GM23248 (cell line): Measurements from ENCODE around the gene CCDC188. TPM values are rescaled to one million over a fixed set of nuclear protein-coding genes. Genes with fewer than 3 reads are reported as not detected.

Experiments used
- DNase-seq: peaks from one replicate; pipeline ENCODE4 v3.0.0-alpha.2; 2015
- H2AFZ ChIP-seq: fragments of 200-600 bp; sonication (generic); 2 replicates; pipeline ENCODE4 v1.6.1; 2016; ENCODE audit warnings: antibody characterized with exemption
- H3F3A ChIP-seq: fragments of 200-600 bp; sonication (generic); 2 replicates; pipeline ENCODE4 v1.6.1; 2016; ENCODE audit warnings: mild to moderate bottlenecking, antibody characterized with exemption, mixed run types; ENCODE audit not compliant: insufficient read depth
- H3K27ac ChIP-seq: fragments of 200-600 bp; sonication (generic); 2 replicates; pipeline ENCODE4 v1.5.1; 2016; ENCODE audit warnings: mild to moderate bottlenecking
- H3K27me3 ChIP-seq: fragments of 200-600 bp; sonication (generic); replicated peaks from 2 replicates; pipeline ENCODE4 v1.6.1; 2016; ENCODE audit warnings: mild to moderate bottlenecking; ENCODE audit not compliant: insufficient read depth
- H3K36me3 ChIP-seq: fragments of 200-600 bp; sonication (generic); 2 replicates; pipeline ENCODE4 v1.6.1; 2016; ENCODE audit warnings: low read depth, mild to moderate bottlenecking
- H3K4me1 ChIP-seq: fragments of 200-600 bp; sonication (generic); 2 replicates; pipeline ENCODE4 v1.6.1; 2016; ENCODE audit warnings: mild to moderate bottlenecking; ENCODE audit not compliant: insufficient read depth
- H3K4me2 ChIP-seq: fragments of 200-600 bp; sonication (generic); one replicate; pipeline ENCODE4 v1.6.1; 2016; ENCODE audit warnings: mild to moderate bottlenecking; ENCODE audit not compliant: unreplicated experiment
- H3K4me3 ChIP-seq: fragments of 200-600 bp; sonication (generic); 2 replicates; pipeline ENCODE4 v1.5.1; 2016; ENCODE audit warnings: mild to moderate bottlenecking
- H3K79me2 ChIP-seq: fragments of 200-600 bp; sonication (generic); 2 replicates; pipeline ENCODE4 v1.6.1; 2016; ENCODE audit warnings: mild to moderate bottlenecking; ENCODE audit not compliant: insufficient read depth
- H3K9ac ChIP-seq: fragments of 200-600 bp; sonication (generic); 2 replicates; pipeline ENCODE4 v1.6.1; 2016; ENCODE audit warnings: mild to moderate bottlenecking
- H3K9me2 ChIP-seq: fragments of 200-600 bp; sonication (generic); 2 replicates; pipeline ENCODE4 v1.6.1; 2016; ENCODE audit warnings: mixed run types, mild to moderate bottlenecking, moderate library complexity; ENCODE audit not compliant: insufficient read depth
- H3K9me3 ChIP-seq: fragments of 200-600 bp; sonication (generic); one replicate; pipeline ENCODE4 v1.6.1; 2017; ENCODE audit warnings: low read depth
- H4K20me1 ChIP-seq: fragments of 200-600 bp; sonication (generic); 2 replicates; pipeline ENCODE4 v1.6.0; 2016; ENCODE audit not compliant: insufficient read depth
- EZH2 ChIP-seq: fragments of 200-600 bp; sonication (generic); IDR thresholded peaks from 2 replicates; pipeline ENCODE4 v1.6.1; 2018; ENCODE audit warnings: antibody characterized with exemption, mild to moderate bottlenecking; ENCODE audit not compliant: insufficient read depth, poor library complexity, severe bottlenecking
- EZH2phosphoT487 ChIP-seq: fragments of 200-600 bp; sonication (generic); IDR thresholded peaks from 2 replicates; pipeline ENCODE4 v1.6.1; 2018; ENCODE audit warnings: antibody characterized with exemption, moderate library complexity, mild to moderate bottlenecking, low read depth; ENCODE audit not compliant: insufficient read depth
- WGBS, 2 experiments: methylation state at CpG; one replicate each; pipeline ENCODE4 v1.1.6; 2015 to 2017; ENCODE audit warnings: low lambda C conversion rate in 2 of 2, low coverage in 1 of 2; ENCODE audit errors: missing lambda C conversion rate in 2 of 2; 5-methylcytosine and 5-hydroxymethylcytosine counted together
- in situ Hi-C: fragments of 300-500 bp; cut with MboI; formaldehyde crosslinking; loops from 2 replicates; pipeline ENCODE4 v1.15.0; 2020
- polyA plus RNA-seq: library from polyadenylated mRNA; unstranded; fragments of >200 nt; fragmentation: Nextera tagmentation; extraction: Ambion mirVana; gene quantifications from 2 replicates; pipeline ENCODE4 v1.2.1, GENCODE V29; 2016
- total RNA-seq: library from RNA; depleted of rRNA; stranded (reverse); fragments of >200 nt; shearing (Covaris generic); gene quantifications from 2 replicates; pipeline ENCODE4 v1.2.3, GENCODE V29; 2014

The CCDC188 gene
- total and polyA plus RNA-seq, 2 experiments from 2014 or later: 1.2 to 1.8 TPM

- Histone ChIP-seq H3K27me3 (no peaks in the 10 kb centered on the region; the same call in 1 of the 2 replicates), H3K9me3 (no peaks in the 10 kb centered on the region), H2AFZ (no peak overlapping the region), H3K9me2 (no peaks in the 10 kb centered on the region), H3K36me3 (no peaks in the 10 kb centered on the region), H3K4me3 (no peak overlapping the region), H3K9ac (no peak overlapping the region), H3K4me1 (no peaks in the 10 kb centered on the region), H3K27ac (no peak overlapping the region), H4K20me1 (no peaks in the 10 kb centered on the region), H3K4me2 (no peak overlapping the region), H3F3A (no peaks in the 10 kb centered on the region), H3K79me2 (no peaks in the 10 kb centered on the region)
- DNase-seq: no peak
- 64 to 69% methylated on average over 12 to 15 of the region's 15 CpGs for WGBS, 2 experiments
- TF ChIP-seq EZH2: no peak
- no peak for TF ChIP-seq EZH2phosphoT487
- in situ Hi-C loops: loop anchor here (5.0 kb wide), 1 partner anchor 124 kb away; no protein-coding TSS in a partner anchor
Measured at GRCh38 chr22:20158391-20159036, 7.7 kb upstream of the CCDC188 start.

GRCh38 chr22:20157430-20158183 is 6.8 kb upstream of the CCDC188 start:
- Histone ChIP-seq H2AFZ (no peak overlapping the region), H3K27ac (no peak overlapping the region), H4K20me1 (no peaks in the 10 kb centered on the region), H3F3A (no peaks in the 10 kb centered on the region), H3K9me2 (no peaks in the 10 kb centered on the region), H3K36me3 (no peaks in the 10 kb centered on the region), H3K4me3 (no peak overlapping the region), H3K79me2 (no peaks in the 10 kb centered on the region), H3K4me1 (no peaks in the 10 kb centered on the region), H3K9ac (no peak overlapping the region), H3K9me3 (no peaks in the 10 kb centered on the region), H3K4me2 (no peak overlapping the region), H3K27me3 (no peaks in the 10 kb centered on the region; the same call in 1 of the 2 replicates)
- in situ Hi-C loops: loop anchor here (5.0 kb wide), 1 partner anchor 125 kb away; no protein-coding TSS in a partner anchor
- no peak for DNase-seq
- 34 to 40% methylated on average over 15 of the region's 15 CpGs for WGBS, 2 experiments
- no peak for TF ChIP-seq EZH2phosphoT487
- no peak for TF ChIP-seq EZH2

- Histone ChIP-seq H3K27ac (no peak overlapping the region), H3K4me3 (no peak overlapping the region), H3K9me3 (no peaks in the 10 kb centered on the region), H3K4me2 (no peak overlapping the region), H3F3A (no peaks in the 10 kb centered on the region), H3K79me2 (no peaks in the 10 kb centered on the region), H2AFZ (no peak overlapping the region), H3K27me3 (no peaks in the 10 kb centered on the region; the same call in 1 of the 2 replicates), H3K9me2 (no peaks in the 10 kb centered on the region), H3K36me3 (no peaks in the 10 kb centered on the region), H3K4me1 (no peaks in the 10 kb centered on the region), H4K20me1 (no peaks in the 10 kb centered on the region), H3K9ac (no peak overlapping the region)
- WGBS, 2 experiments: 24 to 26% methylated on average over 16 to 17 of the region's 17 CpGs
- in situ Hi-C loops: loop anchor here (5.0 kb wide), 1 partner anchor 125 kb away; no protein-coding TSS in a partner anchor
- TF ChIP-seq EZH2: no peak
- no peak for TF ChIP-seq EZH2phosphoT487
- peak; percentile 53 for DNase-seq
Measured at GRCh38 chr22:20156611-20157429, 6.0 kb upstream of the CCDC188 start.

- Histone ChIP-seq H3K9me3 (no peaks in the 10 kb centered on the region), H3K9ac (no peak overlapping the region), H3K79me2 (no peaks in the 10 kb centered on the region), H2AFZ (no peak overlapping the region), H3K9me2 (no peaks in the 10 kb centered on the region), H3K4me1 (no peaks in the 10 kb centered on the region), H3K27me3 (no peaks in the 10 kb centered on the region; the same call in 1 of the 2 replicates), H3K36me3 (no peaks in the 10 kb centered on the region), H3F3A (no peaks in the 10 kb centered on the region), H3K27ac (no peak overlapping the region), H4K20me1 (no peaks in the 10 kb centered on the region), H3K4me2 (no peak overlapping the region), H3K4me3 (no peak overlapping the region)
- no peak for TF ChIP-seq EZH2phosphoT487
- no peak for TF ChIP-seq EZH2
- WGBS, 2 experiments: 59 to 63% methylated on average over 7 of the region's 7 CpGs
- in situ Hi-C loops: loop anchor here (5.0 kb wide), 1 partner anchor 126 kb away; no protein-coding TSS in a partner anchor
- DNase-seq: no peak
Measured at GRCh38 chr22:20156042-20156389, 5.2 kb upstream of the CCDC188 start.
